Right renal cortex interstitium (tissue), 3 donors: ENCODE measurements around the gene MIPEP. TPM values are rescaled to one million over a fixed set of nuclear protein-coding genes. Genes with fewer than 3 reads are reported as not detected.

Experiments
- DNase-seq, 3 donors: peaks; one replicate each; pipeline ENCODE4 v3.0.0-alpha.2; 2013; ENCODE audit warnings: low read depth in 3 of 3, low spot score in 2 of 3
- polyA plus RNA-seq, 3 donors: library from polyadenylated mRNA; unstranded; fragments of 120-200 nt; gene quantifications; one replicate each; pipeline ENCODE4 v1.2.1, GENCODE V29; 2013; ENCODE audit not compliant: insufficient read length in 3 of 3

MIPEP gene
- polyA plus RNA-seq, 3 donors: 29.6 to 33.7 (median 29.8) TPM

- DNase-seq: no peak
Observed at GRCh38 chr13:23855360-23855759, 33.8 kb downstream of the MIPEP start.

- DNase-seq: no peak
Observed at GRCh38 chr13:23852351-23852750, 36.8 kb downstream of the MIPEP start.

GRCh38 chr13:23851106-23851505 lies 38.1 kb downstream of the MIPEP start:
- no peak for DNase-seq

GRCh38 chr13:23850134-23850533 lies 39.1 kb downstream of the MIPEP start:
- DNase-seq: no peak

GRCh38 chr13:23849670-23850069 lies 39.5 kb downstream of the MIPEP start:
- DNase-seq: no peak

- no peak for DNase-seq
Observed at GRCh38 chr13:23848646-23849141, 40.5 kb downstream of the MIPEP start.

GRCh38 chr13:23848019-23848418 lies 41.2 kb downstream of the MIPEP start:
- no peak for DNase-seq

- no peak for DNase-seq
Observed at GRCh38 chr13:23847497-23847896, 41.7 kb downstream of the MIPEP start.

GRCh38 chr13:23845105-23845725 lies 44.0 kb downstream of the MIPEP start:
- DNase-seq: no peak

GRCh38 chr13:23844132-23844531 lies 45.1 kb downstream of the MIPEP start:
- no peak for DNase-seq

- DNase-seq: no peak
Observed at GRCh38 chr13:23843436-23843835, 45.8 kb downstream of the MIPEP start.

- no peak for DNase-seq
Observed at GRCh38 chr13:23842406-23842805, 46.8 kb downstream of the MIPEP start.

GRCh38 chr13:23833733-23834611 lies 55.2 kb downstream of the MIPEP start:
- no peak for DNase-seq

- no peak for DNase-seq
Observed at GRCh38 chr13:23828866-23829265, 60.3 kb downstream of the MIPEP start.

GRCh38 chr13:23828086-23828485 lies 61.1 kb downstream of the MIPEP start:
- no peak for DNase-seq

- no peak for DNase-seq
Observed at GRCh38 chr13:23825179-23825578, 64.0 kb downstream of the MIPEP start.

- DNase-seq: no peak
Observed at GRCh38 chr13:23824371-23824770, 64.8 kb downstream of the MIPEP start.

- DNase-seq: no peak
Observed at GRCh38 chr13:23822252-23822824, 66.9 kb downstream of the MIPEP start.

GRCh38 chr13:23820530-23820929 lies 68.7 kb downstream of the MIPEP start:
- DNase-seq: no peak

GRCh38 chr13:23817830-23818229 lies 71.4 kb downstream of the MIPEP start:
- no peak for DNase-seq

GRCh38 chr13:23817136-23817535 lies 72.1 kb downstream of the MIPEP start:
- no peak for DNase-seq

GRCh38 chr13:23813635-23814034 lies 75.6 kb downstream of the MIPEP start:
- DNase-seq: no peak
